Measurements from ENCODE around the gene NTSR1. TPM values are rescaled to one million over a fixed set of nuclear protein-coding genes. Genes with fewer than 3 reads are reported as not detected.

NTSR1 gene
- total and polyA plus RNA-seq, 4 donors, result 0.03 to 0.33 (median 0.08) TPM; not detected in 1

GRCh38 chr20:62693524-62693922 is 15.1 kb upstream of the NTSR1 start:
- Histone ChIP-seq H3K9ac (ENCODE audit: low read depth in 1 of 2, low read length in 2 of 2) (no peak overlapping the region), H3K9me3 (ENCODE audit: control insufficient read depth in 4 of 4, low read length in 3 of 4) (no peaks in the 10 kb centered on the region), H3K27ac (ENCODE audit: low read depth in 1 of 2, low read length in 2 of 2) (no peak overlapping the region), H3K36me3 (ENCODE audit: control insufficient read depth in 4 of 4, insufficient read depth in 3 of 4, low read depth in 1 of 4, low read length in 3 of 4) (no peaks in the 10 kb centered on the region), H3K4me1 (ENCODE audit: control insufficient read depth in 4 of 4, insufficient read depth in 4 of 4, low read length in 3 of 4) (no peaks in the 10 kb centered on the region), H3K27me3 (ENCODE audit: control insufficient read depth in 4 of 4, insufficient read depth in 4 of 4, low read length in 3 of 4) (peaks cover 0 to 4% (median 0%) of the 10 kb centered on the region in 4 donors), H3K4me3 (ENCODE audit: low read depth in 1 of 3, low read length in 3 of 3) (no peak overlapping the region)
- TF ChIP-seq GABPA (IDR thresholded peaks at IDR 0.05 in 1 of 2, conservative IDR thresholded peaks at IDR 0.05 in 1 of 2) (no peak), YY1 (IDR thresholded peaks at IDR 0.05) (no peak), ZBTB33 (IDR thresholded peaks at IDR 0.05) (no peak), CTCF (IDR thresholded peaks at IDR 0.05; ENCODE audit: low read depth, low read length, missing input control) (no peak), EGR1 (IDR thresholded peaks at IDR 0.05; ENCODE audit: low read depth in 2 of 2) (no peak), HNF4A (conservative IDR thresholded peaks at IDR 0.05) (no peak), SP1 (IDR thresholded peaks at IDR 0.05) (no peak), HNF4G (IDR thresholded peaks at IDR 0.05) (no peak), RXRA (IDR thresholded peaks at IDR 0.05) (no peak)
- no peak for DNase-seq (ENCODE audit: low spot score)
- 67% methylated on average over 10 of the region's 10 CpGs for WGBS

- H3K27me3 ChIP-seq (ENCODE audit: control insufficient read depth in 4 of 4, insufficient read depth in 4 of 4, low read length in 3 of 4), result peaks cover 0 to 4% (median 0%) of the 10 kb centered on the region in 4 donors
- WGBS, result 62% methylated on average over 10 of the region's 10 CpGs
Measured at GRCh38 chr20:62694106-62694505, 14.5 kb upstream of the NTSR1 start.

GRCh38 chr20:62694868-62695267 is 13.8 kb upstream of the NTSR1 start:
- DNase-seq (ENCODE audit: low spot score), result no peak
- TF ChIP-seq MAX (IDR thresholded peaks at IDR 0.05) (no peak), EGR1 (IDR thresholded peaks at IDR 0.05; ENCODE audit: low read depth in 2 of 2) (no peak), FOXA2 (IDR thresholded peaks at IDR 0.05) (no peak), CTCF (IDR thresholded peaks at IDR 0.05; ENCODE audit: low read depth, low read length, missing input control) (no peak), GABPA (IDR thresholded peaks at IDR 0.05 in 1 of 2, conservative IDR thresholded peaks at IDR 0.05 in 1 of 2) (no peak), HNF4A (conservative IDR thresholded peaks at IDR 0.05) (no peak), ZBTB33 (IDR thresholded peaks at IDR 0.05) (no peak), REST (IDR thresholded peaks at IDR 0.05) (no peak), NR2F2 (IDR thresholded peaks at IDR 0.05) (no peak), SP1 (IDR thresholded peaks at IDR 0.05) (no peak), TAF1 (conservative IDR thresholded peaks at IDR 0.05) (no peak), JUND (IDR thresholded peaks at IDR 0.05) (no peak)

More at GRCh38 chr20:62694106-62694505, 14.5 kb upstream of the NTSR1 start:
- Histone ChIP-seq H3K4me3 (ENCODE audit: low read depth in 1 of 3, low read length in 3 of 3) (no peak overlapping the region), H3K27ac (ENCODE audit: low read depth in 1 of 2, low read length in 2 of 2) (no peak overlapping the region), H3K9me3 (ENCODE audit: control insufficient read depth in 4 of 4, low read length in 3 of 4) (no peaks in the 10 kb centered on the region), H3K9ac (ENCODE audit: low read depth in 1 of 2, low read length in 2 of 2) (no peak overlapping the region), H3K36me3 (ENCODE audit: control insufficient read depth in 4 of 4, insufficient read depth in 3 of 4, low read depth in 1 of 4, low read length in 3 of 4) (no peaks in the 10 kb centered on the region), H3K4me1 (ENCODE audit: control insufficient read depth in 4 of 4, insufficient read depth in 4 of 4, low read length in 3 of 4) (no peaks in the 10 kb centered on the region)
- DNase-seq (ENCODE audit: low spot score), result no peak
- TF ChIP-seq NR2F2 (IDR thresholded peaks at IDR 0.05) (no peak), FOXA2 (IDR thresholded peaks at IDR 0.05) (no peak), RAD21 (IDR thresholded peaks at IDR 0.05) (no peak)

More at GRCh38 chr20:62694868-62695267, 13.8 kb upstream of the NTSR1 start:
- Histone ChIP-seq H3K4me3 (ENCODE audit: low read depth in 1 of 3, low read length in 3 of 3) (no peak overlapping the region), H3K36me3 (ENCODE audit: control insufficient read depth in 4 of 4, insufficient read depth in 3 of 4, low read depth in 1 of 4, low read length in 3 of 4) (no peaks in the 10 kb centered on the region), H3K9ac (ENCODE audit: low read depth in 1 of 2, low read length in 2 of 2) (no peak overlapping the region), H3K4me1 (ENCODE audit: control insufficient read depth in 4 of 4, insufficient read depth in 4 of 4, low read length in 3 of 4) (no peaks in the 10 kb centered on the region), H3K9me3 (ENCODE audit: control insufficient read depth in 4 of 4, low read length in 3 of 4) (no peaks in the 10 kb centered on the region), H3K27me3 (ENCODE audit: control insufficient read depth in 4 of 4, insufficient read depth in 4 of 4, low read length in 3 of 4) (peaks cover 0 to 4% (median 0%) of the 10 kb centered on the region in 4 donors), H3K27ac (ENCODE audit: low read depth in 1 of 2, low read length in 2 of 2) (no peak overlapping the region)
- 72% methylated on average over 15 of the region's 15 CpGs for WGBS
